Stimulated activated CD4-positive, alpha-beta T cell treated with anti-CD3 and anti-CD28 coated beads, Interleukin-2, amount 100 ng/mL, for 48 hours (primary cell): ENCODE results near the gene CDC25B.
A peak's percentile ranks its signal among the peaks of the same experiment; 100 is the strongest.
"Not testable (repeated sequence)": the region's sequence is repeated elsewhere in the genome, so short reads cannot be mapped to it uniquely, and the experiment has no call there.

ENCODE experiments used
- DNase-seq, 2 donors: peaks; one replicate each; pipeline ENCODE4 v3.0.0-alpha.2; 2020

CDC25B gene

GRCh38 chr20:3786665-3787323, 9.3 kb upstream of the CDC25B start, which contains the start of gene CENPB:
Gene CENPB, minus strand, starts transcription at chr20:3786740. Its CDS starts 257 bp downstream, at chr20:3786483.
- DNase-seq, result peak; percentile 91 to 95

- DNase-seq, result no peak
Measured at GRCh38 chr20:3787324-3788014, 8.6 kb upstream of the CDC25B start.

- DNase-seq, result no peak
Measured at GRCh38 chr20:3788685-3789155, 7.4 kb upstream of the CDC25B start.

GRCh38 chr20:3789201-3789600, 6.9 kb upstream of the CDC25B start:
- DNase-seq, result not testable (repeated sequence)

GRCh38 chr20:3794168-3794567, 1.9 kb upstream of the CDC25B start:
- DNase-seq, result not testable (repeated sequence)

GRCh38 chr20:3794701-3795420, 1.2 kb upstream of the CDC25B start:
- no peak for DNase-seq

GRCh38 chr20:3796477-3797225, 541 bp downstream of the CDC25B start:
- DNase-seq, result no peak

GRCh38 chr20:3797226-3797545, 1.1 kb downstream of the CDC25B start:
- no peak for DNase-seq

GRCh38 chr20:3797592-3798372, 1.7 kb downstream of the CDC25B start:
- DNase-seq, result no peak

GRCh38 chr20:3798373-3798768, 2.3 kb downstream of the CDC25B start:
- no peak for DNase-seq

GRCh38 chr20:3798908-3799248, 2.8 kb downstream of the CDC25B start:
- no peak for DNase-seq

- no peak for DNase-seq
Measured at GRCh38 chr20:3800256-3800877, 4.3 kb downstream of the CDC25B start.

- DNase-seq, result no peak
Measured at GRCh38 chr20:3800878-3801260, 4.8 kb downstream of the CDC25B start.

GRCh38 chr20:3801299-3801698, 5.2 kb downstream of the CDC25B start:
- no peak for DNase-seq

- no peak for DNase-seq
Measured at GRCh38 chr20:3801846-3802245, 5.7 kb downstream of the CDC25B start.

GRCh38 chr20:3802524-3803239, 6.6 kb downstream of the CDC25B start:
- no peak for DNase-seq

GRCh38 chr20:3803289-3803688, 7.2 kb downstream of the CDC25B start:
- DNase-seq, result no peak

- no peak for DNase-seq
Measured at GRCh38 chr20:3803854-3804253, 7.7 kb downstream of the CDC25B start.

GRCh38 chr20:3804254-3804751, 8.2 kb downstream of the CDC25B start:
- no peak for DNase-seq

- no peak for DNase-seq
Measured at GRCh38 chr20:3804781-3805180, 8.7 kb downstream of the CDC25B start.

- DNase-seq, result no peak
Measured at GRCh38 chr20:3808544-3808943, 12.4 kb downstream of the CDC25B start.
